CD1c-positive myeloid dendritic cell (primary cell): Measurements from ENCODE around the gene CCDC107.

Source experiments
- DNase-seq: peaks from one replicate; pipeline ENCODE4 v3.0.0-alpha.2; 2016; ENCODE audit errors: extremely low spot score

The CCDC107 gene

DNA sequence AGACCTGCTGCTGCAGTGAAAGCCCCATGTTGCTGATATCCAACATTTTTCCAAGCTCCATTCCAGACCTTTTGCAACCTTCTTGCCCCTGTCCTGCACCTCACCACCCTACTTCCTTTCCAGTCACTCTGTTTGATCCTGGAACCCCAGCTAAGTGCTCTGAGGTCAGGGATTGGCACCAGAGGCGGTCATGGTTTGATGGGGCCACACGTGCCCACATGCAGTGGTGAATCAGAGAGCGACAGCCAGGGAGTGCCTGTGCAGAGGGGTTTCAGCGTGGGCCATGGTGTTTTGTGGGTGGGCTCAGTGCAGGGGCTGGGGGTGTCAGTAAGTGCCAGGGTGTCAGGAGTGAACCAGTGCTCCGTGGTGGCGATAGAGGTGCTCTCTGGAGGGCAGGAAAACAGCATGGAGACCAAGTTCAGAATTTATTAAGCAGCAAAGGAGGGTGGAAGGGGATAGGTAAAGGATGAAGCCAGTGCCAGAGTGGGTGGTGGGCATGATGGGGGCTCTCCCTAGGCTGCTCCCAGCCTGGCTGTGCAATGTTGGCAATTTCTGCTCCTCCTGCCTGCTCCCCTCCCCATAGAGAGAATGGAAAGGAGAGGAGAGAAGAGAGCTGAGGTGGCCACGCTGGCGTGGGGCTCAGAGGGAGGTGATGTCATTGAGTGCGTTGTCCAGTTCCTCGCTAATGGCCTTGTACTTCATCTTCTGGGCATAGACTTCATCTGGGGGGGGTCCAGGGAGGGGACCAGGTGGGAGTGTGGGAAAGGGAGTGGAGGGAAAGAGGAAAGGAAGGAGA lies 24.6 kb downstream of the CCDC107 start:
- no peak for DNase-seq

DNA sequence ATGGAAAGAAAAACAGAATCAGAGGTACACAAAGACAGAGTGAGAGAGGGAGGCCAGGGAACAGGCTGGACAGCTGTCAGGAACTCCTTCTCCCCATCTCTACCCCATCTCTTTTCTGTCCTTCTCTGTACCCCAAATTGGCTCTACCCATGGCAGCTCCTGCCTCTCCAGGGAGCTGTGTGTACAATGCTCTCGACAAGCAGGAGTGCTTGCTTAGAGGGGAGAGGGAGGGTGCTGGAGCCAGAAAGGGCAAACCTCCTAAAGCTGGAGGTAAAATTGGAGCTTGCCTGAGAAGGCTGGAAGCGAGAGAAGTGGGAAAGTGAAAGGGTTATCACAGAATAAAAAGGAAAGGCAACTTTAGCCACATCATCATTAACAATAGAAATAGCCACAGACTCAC lies 25.2 kb downstream of the CCDC107 start:
- no peak for DNase-seq

DNA sequence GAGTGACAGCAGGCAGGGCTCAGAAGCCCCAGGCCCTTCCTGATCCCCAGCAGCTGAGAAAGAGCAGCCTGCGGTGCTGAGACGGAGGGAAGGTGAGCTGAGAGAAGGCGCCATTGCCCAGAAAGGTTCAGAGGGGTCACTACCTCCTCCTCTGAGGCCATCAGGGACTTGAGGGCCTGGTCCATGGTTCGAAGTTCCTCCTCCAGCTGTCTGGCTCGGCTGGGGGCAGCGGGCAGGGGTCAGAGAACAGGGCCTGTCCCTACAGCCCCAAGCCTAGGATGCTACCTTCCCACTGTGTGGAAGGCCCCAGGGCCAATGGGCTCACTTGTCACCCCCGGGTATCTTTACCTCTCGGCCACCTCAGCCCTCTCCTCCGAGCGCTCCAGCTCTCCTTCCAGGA lies 26.8 kb downstream of the CCDC107 start:
- no peak for DNase-seq

DNA sequence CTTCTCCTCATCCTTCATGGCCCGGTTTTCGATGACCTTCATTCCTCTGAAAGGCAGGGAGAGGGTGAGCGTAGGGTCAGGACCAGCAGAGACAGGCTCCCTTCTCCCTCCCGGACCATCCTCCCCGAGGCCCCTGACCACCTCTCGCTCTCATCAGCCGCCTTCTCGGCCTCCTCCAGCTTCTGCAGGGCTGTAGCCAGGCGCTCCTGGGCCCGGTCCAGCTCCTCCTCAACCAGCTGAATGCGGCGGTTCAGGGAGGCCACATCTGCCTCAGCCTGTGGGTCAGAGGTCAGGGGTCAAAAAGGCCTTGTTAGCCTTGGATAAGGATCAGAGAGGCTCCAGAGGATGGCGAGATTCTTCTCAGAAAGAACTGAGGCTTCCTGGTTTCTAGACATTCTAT lies 27.4 kb downstream of the CCDC107 start:
- no peak for DNase-seq

DNA sequence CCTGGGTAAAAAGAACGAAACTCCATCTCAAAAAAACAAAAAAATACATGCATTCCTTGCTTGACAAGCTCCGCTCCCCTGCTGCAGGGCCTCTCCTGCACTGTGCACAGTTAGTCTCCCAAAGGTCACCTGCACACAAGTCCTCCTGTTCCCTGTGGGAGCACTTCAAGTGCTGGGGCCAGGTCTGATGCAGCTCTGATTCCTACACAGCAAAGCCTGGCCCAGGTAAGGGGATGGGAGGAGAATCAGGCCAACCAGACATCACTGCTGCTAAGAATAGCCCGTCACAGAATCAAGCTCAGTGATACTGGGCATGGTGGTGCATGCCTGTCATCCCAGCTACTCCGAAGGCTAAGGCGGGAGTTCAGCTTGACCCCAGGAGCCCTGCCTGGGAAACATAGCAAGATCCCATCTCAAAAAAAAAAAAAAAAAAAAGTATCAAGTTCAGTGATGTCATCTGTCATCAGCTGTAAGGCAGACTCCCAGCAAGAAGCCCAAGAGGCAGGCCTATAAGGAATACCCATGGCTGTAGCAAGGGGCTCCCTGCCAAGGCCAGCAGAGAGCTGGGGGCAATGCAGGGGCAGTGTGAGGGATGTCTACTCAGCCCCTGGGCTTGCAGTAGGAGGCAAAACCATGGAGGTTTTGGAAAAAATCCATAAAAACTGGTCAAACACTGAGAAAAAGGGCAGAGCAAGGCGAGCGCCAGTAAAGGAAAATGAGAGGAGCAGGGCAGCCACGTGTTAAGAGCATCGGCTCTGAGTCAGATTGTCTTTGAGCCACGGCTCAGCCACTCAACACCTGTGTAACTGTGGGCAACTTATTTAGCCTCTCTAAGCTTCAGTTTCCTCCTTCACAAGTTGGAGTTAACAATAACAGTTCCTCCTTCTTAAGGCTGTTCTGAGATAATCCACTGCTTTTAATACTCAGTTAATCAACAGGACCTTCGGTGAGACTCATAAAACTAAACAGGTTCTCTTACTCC lies 28.4 kb downstream of the CCDC107 start:
- no peak for DNase-seq

DNA sequence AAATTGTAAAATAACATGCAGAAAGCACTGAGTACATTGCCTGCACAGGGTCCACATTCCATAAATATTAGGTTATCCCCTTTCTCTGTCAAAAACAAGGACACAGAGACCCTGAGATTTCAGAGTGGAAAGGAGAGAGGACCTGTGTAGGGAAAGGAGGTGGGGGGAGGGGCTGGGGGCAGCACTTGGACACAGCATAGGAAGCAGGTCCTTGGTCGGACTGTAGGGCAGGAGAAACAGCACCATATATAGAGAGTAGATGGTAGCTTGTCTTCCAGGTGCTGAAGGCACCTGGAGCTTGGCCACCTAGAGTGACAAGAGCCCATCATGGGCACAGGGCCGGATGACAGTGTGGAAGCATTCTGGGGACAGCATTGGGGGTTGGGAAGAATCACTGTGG lies 29.2 kb downstream of the CCDC107 start:
- DNase-seq: no peak

DNA sequence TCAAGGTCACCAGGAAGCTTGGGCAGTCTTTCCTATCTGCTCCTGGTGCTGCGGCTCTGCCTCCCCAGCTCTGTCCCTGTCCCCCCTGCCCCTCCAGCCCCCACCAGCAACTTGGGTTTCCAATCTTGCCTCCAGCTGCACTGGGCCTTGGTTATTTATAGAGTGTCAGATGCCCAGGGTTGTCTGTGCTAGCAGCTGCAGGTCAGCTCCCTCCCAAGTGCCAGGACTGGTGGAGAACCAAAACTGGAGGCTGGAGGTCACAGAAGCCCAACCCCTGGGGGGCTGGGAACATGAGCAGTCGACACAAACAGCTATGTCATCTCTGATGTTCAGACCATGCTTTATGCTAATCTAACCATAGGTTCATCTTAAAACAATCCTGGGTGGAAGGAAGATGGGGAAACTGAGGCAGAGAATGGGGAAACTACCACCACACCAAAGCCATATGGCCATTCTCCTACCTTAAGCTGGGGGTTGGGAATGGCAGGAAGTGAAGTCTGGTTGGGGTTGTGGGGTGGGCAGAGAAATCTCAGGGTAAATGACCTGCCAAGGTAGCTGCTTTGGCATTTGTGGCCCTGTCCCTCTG lies 30.0 kb downstream of the CCDC107 start:
- no peak for DNase-seq

DNA sequence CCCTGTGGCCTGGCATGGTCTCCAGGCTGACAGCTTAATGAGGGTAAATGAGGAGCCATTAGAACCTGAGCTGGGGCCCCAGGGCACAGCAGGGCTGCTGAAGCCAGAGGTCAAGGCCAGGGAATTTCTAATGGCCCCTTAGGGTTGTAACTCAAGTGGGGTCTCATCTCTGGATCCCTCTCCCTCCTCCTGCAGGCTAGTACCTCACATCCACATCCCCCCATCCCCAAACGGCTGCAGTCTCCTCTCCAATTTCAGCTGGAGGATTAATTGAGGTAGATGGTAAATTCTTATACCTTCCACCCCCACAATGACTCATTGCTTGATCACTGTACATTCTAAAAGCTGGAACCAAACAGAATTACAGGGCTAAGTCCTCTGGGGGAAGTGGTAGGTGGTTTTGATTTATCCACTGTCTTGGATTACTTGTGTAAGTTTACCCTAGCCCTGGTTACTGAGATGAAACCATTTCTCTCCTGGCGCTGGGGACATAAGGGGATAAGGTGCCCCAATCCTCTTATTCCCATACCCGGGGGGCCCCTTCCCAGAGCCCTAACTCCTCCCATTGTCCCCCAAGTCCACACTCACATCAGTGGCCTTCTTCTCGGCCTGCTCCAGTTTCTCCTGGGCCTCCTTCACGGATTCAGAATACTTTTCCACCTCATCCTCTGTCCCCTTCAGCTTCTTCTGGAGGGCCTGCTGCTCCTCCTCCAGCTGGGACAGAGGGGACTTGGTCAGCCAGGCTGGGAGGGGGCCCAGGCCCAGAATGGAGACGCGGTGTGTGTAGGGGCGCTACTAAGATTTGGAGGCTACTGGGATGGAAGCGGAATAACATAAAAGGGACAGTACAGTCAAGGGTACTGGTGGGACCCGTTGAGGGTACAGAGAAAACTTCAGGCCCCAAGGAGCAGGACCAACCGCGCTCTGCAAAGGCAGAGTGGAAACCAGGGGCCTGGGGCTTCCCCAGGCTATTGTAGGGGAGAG lies 30.8 kb downstream of the CCDC107 start:
- peak; percentile 56 for DNase-seq

DNA sequence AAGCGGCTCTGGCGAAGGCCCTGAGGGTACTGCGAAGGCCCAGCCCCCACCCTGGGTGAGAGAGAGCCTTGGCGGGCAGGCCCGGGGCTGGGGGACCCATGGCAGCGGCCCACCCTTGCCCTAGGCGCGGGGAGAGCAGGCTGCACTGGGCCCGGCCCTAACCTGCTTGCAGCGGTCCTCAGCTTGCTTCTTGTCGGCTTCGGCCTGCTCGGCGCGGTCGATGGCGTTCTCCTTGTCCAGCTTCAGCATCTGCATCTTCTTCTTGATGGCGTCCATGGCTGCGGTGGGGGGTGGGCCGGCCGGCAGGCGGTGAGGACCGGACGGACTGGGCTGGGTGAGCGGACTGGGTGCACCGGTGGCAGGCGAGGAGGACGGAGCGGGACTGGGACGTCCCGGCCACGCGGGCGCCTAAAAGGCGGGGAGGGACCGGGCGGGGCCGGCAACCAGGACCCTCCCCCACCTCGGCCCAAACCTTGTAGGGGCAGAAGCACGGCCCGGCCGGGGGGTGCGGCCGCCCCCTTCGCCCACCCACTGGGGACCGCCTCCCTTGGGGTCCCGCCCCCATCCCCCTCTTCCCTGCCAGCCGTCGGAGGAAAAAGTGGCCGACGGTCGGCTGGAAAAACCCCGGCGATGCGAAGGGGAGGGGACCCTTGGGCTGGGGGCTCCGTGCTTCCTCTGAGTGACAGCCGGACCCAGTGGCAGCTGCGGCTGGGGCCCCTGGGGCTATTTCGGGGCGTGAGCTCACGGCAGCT lies 31.6 kb downstream of the CCDC107 start, which contains the start of gene TPM2:
Gene TPM2 (minus strand): TSS at position 384 of the 752 bp plus-strand sequence. CDS start 108 bp downstream, at position 276.
- DNase-seq: no peak

DNA sequence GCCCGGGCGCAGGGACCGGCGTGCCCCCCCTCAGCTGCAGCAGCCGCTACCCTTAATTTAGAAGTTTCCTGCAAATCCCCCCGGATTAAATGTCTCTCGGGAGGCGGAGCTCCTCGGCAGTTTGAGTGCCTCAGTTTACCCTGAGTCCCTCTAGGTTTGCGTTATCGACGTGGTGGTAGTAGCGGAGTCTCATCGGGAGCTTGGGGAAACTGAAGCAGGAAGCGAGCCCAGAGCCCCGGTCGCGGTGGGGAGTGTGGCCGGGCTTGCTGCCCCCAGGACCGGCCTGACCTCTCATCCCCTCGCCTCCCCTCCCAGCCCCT lies 32.2 kb downstream of the CCDC107 start:
- no peak for DNase-seq

DNA sequence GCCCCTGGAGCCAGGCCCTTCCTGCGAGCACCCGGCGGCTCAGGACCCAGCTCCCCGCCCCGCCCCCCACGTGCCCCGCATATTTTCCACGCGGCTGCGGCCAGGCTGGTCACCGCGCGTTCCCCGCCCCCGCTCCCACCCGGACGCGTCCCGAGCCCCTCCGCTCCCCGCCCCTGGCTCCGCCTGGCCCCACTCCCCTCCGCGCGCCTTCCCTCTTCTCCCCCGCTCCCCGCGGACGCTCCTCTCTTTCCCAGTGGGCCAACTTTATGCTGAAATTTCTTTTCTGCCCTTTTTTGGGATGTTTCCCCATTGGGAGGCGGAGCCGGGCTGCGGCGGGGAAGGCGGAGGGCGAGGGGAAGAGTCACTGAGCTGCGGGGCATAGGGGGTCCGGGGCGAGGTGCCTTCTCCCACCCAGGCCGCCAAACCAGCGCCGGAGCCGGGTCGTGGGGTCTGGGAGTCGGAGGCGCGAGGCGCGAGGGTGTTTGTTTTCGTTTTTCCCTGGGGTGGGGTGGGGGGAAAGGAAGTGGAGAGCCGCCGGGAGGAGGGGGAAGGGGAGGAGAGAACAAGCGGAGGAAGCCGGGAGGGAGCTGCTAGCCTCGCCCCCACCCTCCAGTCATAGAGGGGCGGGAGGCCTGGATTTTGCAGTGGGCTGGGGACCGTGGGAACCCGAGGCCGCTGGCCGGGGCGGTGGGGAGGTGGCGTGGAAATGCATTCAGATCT lies 32.7 kb downstream of the CCDC107 start:
- DNase-seq: peak; percentile 61

DNA sequence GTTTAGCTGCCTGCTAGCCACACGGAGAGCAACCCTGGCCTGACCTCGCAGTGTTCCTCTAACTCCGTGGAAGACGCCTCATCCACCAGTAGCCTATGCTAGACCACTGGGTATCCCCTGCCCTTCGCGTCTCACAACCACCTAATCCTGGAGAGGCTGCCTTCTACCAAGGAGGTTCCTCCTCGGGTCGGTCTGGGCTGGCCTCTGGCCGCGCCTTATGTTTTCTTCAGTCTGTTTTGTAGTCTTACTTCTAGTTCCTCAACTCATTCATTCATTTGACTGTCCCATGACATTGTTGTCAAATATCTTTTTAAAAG lies 33.2 kb downstream of the CCDC107 start:
- DNase-seq: no peak

DNA sequence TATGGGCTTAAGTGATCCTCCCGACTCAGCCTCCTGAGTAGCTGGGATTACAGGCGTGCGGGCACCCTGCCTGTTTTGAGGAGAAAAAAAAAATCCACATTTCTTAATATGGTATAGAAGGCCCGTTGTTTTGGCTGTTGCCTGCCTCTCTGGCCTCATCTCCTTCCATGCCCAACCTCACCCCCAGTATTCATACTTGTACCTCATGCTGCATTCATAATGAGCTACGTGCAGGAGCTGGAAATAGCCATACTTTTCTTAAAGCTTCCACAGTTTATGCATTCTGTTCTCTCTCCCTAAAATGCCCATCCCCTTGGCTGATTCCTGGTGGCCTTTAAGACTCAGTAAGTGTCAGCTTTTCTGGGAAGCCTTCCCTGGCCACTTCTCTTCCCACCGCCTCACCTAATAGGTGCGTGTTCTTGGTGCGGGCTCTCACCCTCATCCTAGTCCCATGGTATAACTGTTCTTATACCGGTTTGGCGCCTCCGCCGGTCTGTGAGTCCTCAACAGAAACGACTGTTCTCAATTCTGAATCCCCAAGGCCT lies 33.7 kb downstream of the CCDC107 start:
- no peak for DNase-seq

DNA sequence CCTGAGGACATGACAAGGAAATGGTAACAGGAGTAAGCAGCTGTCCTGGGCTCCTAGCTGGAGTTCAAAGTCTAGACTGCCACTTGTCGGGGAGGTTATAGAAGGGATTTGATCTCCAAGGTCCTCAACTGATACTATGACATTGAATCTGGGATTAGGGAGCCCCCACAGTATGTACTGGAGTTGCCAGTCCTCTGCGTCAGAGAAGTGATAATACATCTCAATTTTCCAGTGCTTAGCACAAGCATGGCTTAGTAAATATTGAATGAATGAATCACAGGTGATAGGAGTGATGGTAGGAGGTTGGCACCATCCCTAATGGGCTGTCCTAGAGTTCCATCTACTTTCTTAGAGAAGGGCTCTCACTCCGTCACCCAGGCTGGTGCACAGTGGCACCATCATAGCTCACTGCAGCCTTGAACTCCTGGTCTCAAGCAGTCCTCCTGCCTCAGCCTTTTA lies 37.9 kb downstream of the CCDC107 start:
- DNase-seq: no peak

DNA sequence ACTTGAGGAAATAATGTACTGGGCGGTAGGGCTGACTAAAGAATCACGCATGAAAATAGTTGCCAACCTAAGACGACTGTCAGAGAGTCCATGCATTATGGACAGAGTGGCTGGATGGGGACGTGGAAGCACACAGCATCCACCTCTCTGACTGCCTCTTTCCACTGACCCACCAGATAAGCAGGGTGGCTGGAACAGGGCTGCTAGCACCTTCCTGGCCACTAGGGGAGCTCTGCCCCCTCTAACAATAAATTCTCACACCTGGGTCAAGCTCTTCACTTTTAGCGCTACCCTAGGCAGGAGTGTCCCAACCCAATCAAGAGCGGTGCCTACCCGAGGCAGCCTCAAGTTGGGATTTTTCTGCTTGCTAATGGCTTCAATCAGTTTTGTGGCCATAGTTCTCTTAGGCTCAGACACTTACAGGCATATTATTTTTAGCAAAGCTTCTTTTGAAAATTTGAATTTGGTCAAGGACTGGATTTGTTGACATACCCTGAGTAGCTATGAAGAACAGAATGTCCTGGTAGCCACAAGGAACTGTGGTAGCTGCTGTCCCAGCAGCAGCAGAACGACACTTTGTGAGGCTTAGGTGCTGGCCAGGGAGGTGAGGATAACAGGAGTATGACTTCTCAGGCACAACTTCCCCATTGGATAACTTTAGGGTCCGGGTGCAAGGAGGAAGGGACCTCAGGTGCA lies 38.6 kb downstream of the CCDC107 start:
- DNase-seq: peak; percentile 47

DNA sequence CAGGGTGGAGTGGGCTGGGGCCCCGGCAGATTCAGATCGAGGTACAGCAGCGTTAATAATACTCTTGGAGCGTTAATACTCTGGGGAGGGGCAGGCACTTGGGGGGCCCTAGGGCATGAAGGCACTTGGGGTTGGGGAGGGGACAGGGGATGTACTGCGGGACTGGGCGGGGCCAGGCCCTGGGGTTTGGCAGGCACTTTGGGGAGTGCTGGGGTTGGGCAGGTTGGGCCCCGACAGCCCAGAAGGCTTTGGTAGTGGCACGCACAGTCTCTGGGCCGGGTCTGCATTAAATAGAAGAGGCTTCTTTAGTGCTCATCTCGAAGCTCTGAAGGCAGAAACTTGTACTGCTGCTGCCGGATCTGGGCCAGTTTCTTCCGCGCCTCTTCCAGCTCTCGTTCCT lies 39.4 kb downstream of the CCDC107 start:
- no peak for DNase-seq

DNA sequence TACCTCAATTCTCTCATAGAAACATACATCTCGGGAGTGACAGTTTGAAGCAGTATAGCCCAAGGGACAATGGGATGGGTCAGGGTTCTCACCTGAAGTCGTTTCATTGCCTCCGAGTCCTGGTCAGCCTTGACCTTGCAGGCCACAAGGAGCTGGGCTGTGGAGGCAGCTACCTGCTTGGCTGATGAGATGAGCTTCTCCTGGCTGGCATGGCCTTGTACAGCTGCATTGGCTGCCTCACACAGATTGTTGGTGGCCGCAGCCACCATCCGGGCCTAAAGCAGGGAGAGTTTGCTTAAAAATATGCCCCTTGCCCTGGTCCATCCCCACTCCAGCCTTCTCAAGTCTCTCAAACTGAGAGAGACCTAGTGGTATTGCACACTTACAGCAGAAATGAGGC lies 40.1 kb downstream of the CCDC107 start:
- no peak for DNase-seq

DNA sequence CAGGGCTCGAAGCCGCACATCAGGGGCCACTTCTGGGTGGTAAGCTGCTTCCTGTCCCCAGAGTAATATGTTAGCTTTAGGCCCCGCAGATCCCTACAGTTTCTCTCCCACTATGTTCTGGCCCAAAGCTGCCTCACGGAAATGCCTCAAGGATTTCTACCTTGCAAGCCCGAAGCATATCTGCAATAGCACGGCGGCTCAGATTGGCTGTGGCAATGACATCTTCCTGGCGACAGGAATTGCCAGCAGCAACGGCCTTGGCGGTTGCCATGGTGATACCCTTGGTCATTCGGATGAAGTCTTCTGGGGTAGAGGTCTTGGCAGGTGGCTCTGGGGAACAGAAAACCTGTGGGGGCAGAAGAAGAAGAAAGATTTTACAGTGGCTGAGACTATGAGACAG lies 41.9 kb downstream of the CCDC107 start:
- no peak for DNase-seq

DNA sequence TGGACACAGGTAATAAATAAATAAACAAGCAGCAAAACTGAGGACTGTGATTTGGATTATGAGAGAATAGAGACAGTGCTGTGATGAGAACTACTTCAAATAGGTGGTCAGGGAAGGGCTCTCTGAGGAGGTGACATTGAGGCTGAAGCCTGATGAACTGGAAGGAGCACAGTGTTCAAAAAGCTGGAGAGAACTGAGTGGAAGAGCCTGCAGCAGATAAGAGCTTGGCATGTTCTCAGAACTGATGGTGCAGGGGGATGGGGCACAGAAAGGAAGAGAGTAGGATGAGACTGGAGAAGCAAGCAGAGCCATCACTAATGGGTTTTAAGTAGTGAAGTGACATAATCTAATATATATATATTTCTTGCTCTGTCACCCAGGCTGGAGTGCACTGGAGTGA lies 42.9 kb downstream of the CCDC107 start:
- no peak for DNase-seq
